ENCODE measurements around the gene SLC2A13. TPM values are rescaled to one million over a fixed set of nuclear protein-coding genes. Genes with fewer than 3 reads are reported as not detected.

SLC2A13 gene
- total RNA-seq, 2 donors from 2014 or later = 21.0 to 41.9 TPM

DNA sequence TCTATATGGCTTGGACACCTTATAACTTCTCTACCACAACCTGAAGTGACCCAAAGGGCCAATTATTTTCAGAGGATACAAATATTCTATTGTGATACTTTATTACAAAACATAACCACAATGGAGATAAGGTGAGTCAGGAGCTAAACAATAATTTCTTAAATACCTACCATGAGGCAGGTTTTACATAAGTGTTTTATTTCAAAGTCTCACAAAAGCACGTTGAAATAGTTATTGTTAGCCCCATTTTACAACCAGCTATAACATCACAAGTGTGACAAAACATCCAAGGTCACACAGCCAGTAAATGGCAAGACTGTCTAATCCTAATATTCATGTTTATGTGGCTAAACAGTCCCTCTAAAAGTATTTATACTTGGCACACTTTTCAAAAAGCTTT, 40.2 kb downstream of the SLC2A13 start:
- 32% methylated on average over 1 of the region's 1 CpG for WGBS, 2 donors
- TF ChIP-seq, protein P1, sequence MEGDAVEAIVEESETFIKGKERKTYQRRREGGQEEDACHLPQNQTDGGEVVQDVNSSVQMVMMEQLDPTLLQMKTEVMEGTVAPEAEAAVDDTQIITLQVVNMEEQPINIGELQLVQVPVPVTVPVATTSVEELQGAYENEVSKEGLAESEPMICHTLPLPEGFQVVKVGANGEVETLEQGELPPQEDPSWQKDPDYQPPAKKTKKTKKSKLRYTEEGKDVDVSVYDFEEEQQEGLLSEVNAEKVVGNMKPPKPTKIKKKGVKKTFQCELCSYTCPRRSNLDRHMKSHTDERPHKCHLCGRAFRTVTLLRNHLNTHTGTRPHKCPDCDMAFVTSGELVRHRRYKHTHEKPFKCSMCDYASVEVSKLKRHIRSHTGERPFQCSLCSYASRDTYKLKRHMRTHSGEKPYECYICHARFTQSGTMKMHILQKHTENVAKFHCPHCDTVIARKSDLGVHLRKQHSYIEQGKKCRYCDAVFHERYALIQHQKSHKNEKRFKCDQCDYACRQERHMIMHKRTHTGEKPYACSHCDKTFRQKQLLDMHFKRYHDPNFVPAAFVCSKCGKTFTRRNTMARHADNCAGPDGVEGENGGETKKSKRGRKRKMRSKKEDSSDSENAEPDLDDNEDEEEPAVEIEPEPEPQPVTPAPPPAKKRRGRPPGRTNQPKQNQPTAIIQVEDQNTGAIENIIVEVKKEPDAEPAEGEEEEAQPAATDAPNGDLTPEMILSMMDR (IDR thresholded peaks at IDR 0.05) = no peak
- TF ChIP-seq POLR2A (IDR thresholded peaks at IDR 0.05) = no peak
- Histone ChIP-seq H3K9me3 (no peaks in the 10 kb centered on the region), H3K4me1 (no peaks in the 10 kb centered on the region), H3K4me3 (no peak overlapping the region), H3K27ac (no peak overlapping the region), H3K36me3 (replicated peaks in 1 of 2; ENCODE audit: insufficient read depth in 1 of 2, low read depth in 2 of 2) (no peaks in the 10 kb centered on the region), H3K27me3 (no peaks in the 10 kb centered on the region)
- DNase-seq = no peak
- no peak for ATAC-seq
- intact Hi-C loops (cut with DNase I) = no loop called here

GRCh38 chr12:40063414-40063813, 42.5 kb downstream of the SLC2A13 start:
- H3K27ac ChIP-seq = no peak overlapping the region
- 32 to 36% methylated on average over 5 of the region's 5 CpGs for WGBS, 2 donors
- DNase-seq = peak in 2 of 4 donors; percentile 5 to 19

GRCh38 chr12:40058721-40059190, 47.1 kb downstream of the SLC2A13 start:
- H3K27me3 ChIP-seq = no peaks in the 10 kb centered on the region
- peak; percentile 60 for ATAC-seq
- no peaks in the 10 kb centered on the region for H3K36me3 ChIP-seq (replicated peaks in 1 of 2; ENCODE audit: insufficient read depth in 1 of 2, low read depth in 2 of 2)
- TF ChIP-seq POLR2A (IDR thresholded peaks at IDR 0.05) = no peak
- TF ChIP-seq, protein P1 (IDR thresholded peaks at IDR 0.05) = no peak
- intact Hi-C loops (cut with DNase I) = no loop called here
- no peak overlapping the region for H3K27ac ChIP-seq
- H3K4me1 ChIP-seq = peaks cover 15% of the 10 kb centered on the region
- H3K9me3 ChIP-seq = no peaks in the 10 kb centered on the region
- DNase-seq = peak in 1 of 4 donors; percentile 8
- no peak overlapping the region for H3K4me3 ChIP-seq
- WGBS, 2 donors = 71 to 80% methylated on average over 3 of the region's 3 CpGs

More at GRCh38 chr12:40063414-40063813, 42.5 kb downstream of the SLC2A13 start:
- Histone ChIP-seq H3K36me3 (replicated peaks in 1 of 2; ENCODE audit: insufficient read depth in 1 of 2, low read depth in 2 of 2) (no peaks in the 10 kb centered on the region), H3K9me3 (no peaks in the 10 kb centered on the region), H3K4me1 (no peaks in the 10 kb centered on the region), H3K27me3 (no peaks in the 10 kb centered on the region), H3K4me3 (no peak overlapping the region)
- intact Hi-C loops (cut with DNase I) = no loop called here
- ATAC-seq = peak; percentile 68
- TF ChIP-seq POLR2A (IDR thresholded peaks at IDR 0.05) = no peak
- TF ChIP-seq, protein P1 (IDR thresholded peaks at IDR 0.05) = no peak

GRCh38 chr12:40056373-40056772, 49.5 kb downstream of the SLC2A13 start:
- ATAC-seq (no peak), DNase-seq (no peak)
- intact Hi-C loops (cut with DNase I) = no loop called here
- Histone ChIP-seq H3K27ac (no peak overlapping the region), H3K36me3 (replicated peaks in 1 of 2; ENCODE audit: insufficient read depth in 1 of 2, low read depth in 2 of 2) (no peaks in the 10 kb centered on the region), H3K9me3 (no peaks in the 10 kb centered on the region), H3K27me3 (no peaks in the 10 kb centered on the region), H3K4me1 (peaks cover 15% of the 10 kb centered on the region), H3K4me3 (no peak overlapping the region)
- TF ChIP-seq, protein P1 (IDR thresholded peaks at IDR 0.05) = no peak
- no peak for TF ChIP-seq POLR2A (IDR thresholded peaks at IDR 0.05)
- 65 to 78% methylated on average over 1 of the region's 1 CpG for WGBS, 2 donors

- peaks cover 15% of the 10 kb centered on the region for H3K4me1 ChIP-seq
- no peak overlapping the region for H3K27ac ChIP-seq
- no peaks in the 10 kb centered on the region for H3K36me3 ChIP-seq (replicated peaks in 1 of 2; ENCODE audit: insufficient read depth in 1 of 2, low read depth in 2 of 2)
- no peak for ATAC-seq
- intact Hi-C loops (cut with DNase I) = no loop called here
- H3K9me3 ChIP-seq = no peaks in the 10 kb centered on the region
- no peaks in the 10 kb centered on the region for H3K27me3 ChIP-seq
- H3K4me3 ChIP-seq = no peak overlapping the region
- TF ChIP-seq, protein P1 (IDR thresholded peaks at IDR 0.05) = no peak
- no peak for TF ChIP-seq POLR2A (IDR thresholded peaks at IDR 0.05)
- no peak for DNase-seq
Measured at GRCh38 chr12:40055776-40056175, 50.1 kb downstream of the SLC2A13 start.

Measured in body of pancreas (tissue), 4 donors.